ENCODE results near the gene CSRNP3.
"Not testable (repeated sequence)": the region's sequence is repeated elsewhere in the genome, so short reads cannot be mapped to it uniquely, and the experiment has no call there.

The CSRNP3 gene

GRCh38 chr2:165636959-165637358, 167.5 kb downstream of the CSRNP3 start:
- no peak for DNase-seq

GRCh38 chr2:165637396-165637795, 167.9 kb downstream of the CSRNP3 start:
- no peak for DNase-seq

- DNase-seq = no peak
These were observed 170.0 kb downstream of the CSRNP3 start for GRCh38 chr2:165639504-165639903.

- DNase-seq = no peak
These were observed 170.9 kb downstream of the CSRNP3 start for GRCh38 chr2:165640247-165640929.

- DNase-seq = peak; percentile 75
These were observed 176.7 kb downstream of the CSRNP3 start for GRCh38 chr2:165645930-165646831.

- no peak for DNase-seq
These were observed 177.9 kb downstream of the CSRNP3 start for GRCh38 chr2:165647409-165647808.

GRCh38 chr2:165648801-165649200, 179.3 kb downstream of the CSRNP3 start:
- DNase-seq = no peak

- no peak for DNase-seq
These were observed 181.7 kb downstream of the CSRNP3 start for GRCh38 chr2:165651233-165651632.

- no peak for DNase-seq
These were observed 186.2 kb downstream of the CSRNP3 start for GRCh38 chr2:165655661-165656060.

- no peak for DNase-seq
These were observed 190.9 kb downstream of the CSRNP3 start for GRCh38 chr2:165660361-165660760.

GRCh38 chr2:165662720-165663119, 193.2 kb downstream of the CSRNP3 start:
- DNase-seq = no peak

- DNase-seq = no peak
These were observed 196.1 kb downstream of the CSRNP3 start for GRCh38 chr2:165665614-165666013.

GRCh38 chr2:165666073-165666472, 196.6 kb downstream of the CSRNP3 start:
- not testable (repeated sequence) for DNase-seq

GRCh38 chr2:165666605-165667004, 197.1 kb downstream of the CSRNP3 start:
- DNase-seq = no peak

- no peak for DNase-seq
These were observed 197.9 kb downstream of the CSRNP3 start for GRCh38 chr2:165667375-165667774.

GRCh38 chr2:165674780-165675179, 205.3 kb downstream of the CSRNP3 start:
- no peak for DNase-seq

- DNase-seq = no peak
These were observed 206.1 kb downstream of the CSRNP3 start for GRCh38 chr2:165675551-165675968.

- no peak for DNase-seq
These were observed 209.4 kb downstream of the CSRNP3 start for GRCh38 chr2:165678882-165679281.

- no peak for DNase-seq
These were observed 210.1 kb downstream of the CSRNP3 start for GRCh38 chr2:165679621-165680020.

- DNase-seq = peak; percentile 54
These were observed 212.3 kb downstream of the CSRNP3 start for GRCh38 chr2:165681841-165682240.

GRCh38 chr2:165682546-165682945, 213.0 kb downstream of the CSRNP3 start:
- no peak for DNase-seq

- DNase-seq = no peak
These were observed 217.3 kb downstream of the CSRNP3 start for GRCh38 chr2:165686800-165687199.

GRCh38 chr2:165687426-165688002, 218.0 kb downstream of the CSRNP3 start:
- DNase-seq = no peak

GRCh38 chr2:165691615-165692014, 222.1 kb downstream of the CSRNP3 start:
- no peak for DNase-seq

Measured in NCI-H1105 (cell line).